Esophagus (tissue), 2 donors: ENCODE results near the gene CHRNA3. TPM values are rescaled to one million over a fixed set of nuclear protein-coding genes. Genes with fewer than 3 reads are reported as not detected.
"Not testable (repeated sequence)": the region's sequence is repeated elsewhere in the genome, so short reads cannot be mapped to it uniquely, and the experiment has no call there.

ENCODE experiments used
- H3K27ac ChIP-seq, 2 donors: one replicate each; pipeline ENCODE4 v1.5.1; 2013; ENCODE audit warnings: low read depth in 2 of 2, mild to moderate bottlenecking in 2 of 2, inconsistent platforms in 1 of 2, low read length in 1 of 2, moderate library complexity in 1 of 2
- H3K27me3 ChIP-seq, 2 donors: one replicate each; pipeline ENCODE4 v1.6.1; 2013; ENCODE audit warnings: low read length in 2 of 2, control low read depth in 1 of 2, mild to moderate bottlenecking in 1 of 2; ENCODE audit not compliant: insufficient read depth in 2 of 2, control insufficient read depth in 1 of 2
- H3K36me3 ChIP-seq, 2 donors: one replicate each; pipeline ENCODE4 v1.6.1; 2013; ENCODE audit warnings: low read length in 1 of 2; ENCODE audit not compliant: control insufficient read depth in 2 of 2, insufficient read depth in 2 of 2
- H3K4me1 ChIP-seq, 2 donors: one replicate each; pipeline ENCODE4 v1.6.1; 2013; ENCODE audit warnings: low read length in 1 of 2; ENCODE audit not compliant: control insufficient read depth in 2 of 2, insufficient read depth in 2 of 2
- H3K4me3 ChIP-seq, 2 donors: one replicate each; pipeline ENCODE4 v1.5.1; 2013; ENCODE audit warnings: low read length in 2 of 2, mild to moderate bottlenecking in 2 of 2, low read depth in 1 of 2, moderate library complexity in 1 of 2
- H3K9me3 ChIP-seq, 2 donors: one replicate each; pipeline ENCODE4 v1.6.1; 2013; ENCODE audit warnings: mild to moderate bottlenecking in 2 of 2, low read depth in 1 of 2, low read length in 1 of 2, moderate library complexity in 1 of 2; ENCODE audit not compliant: control insufficient read depth in 2 of 2, insufficient read depth in 1 of 2
- WGBS, 2 donors: extraction: QIAGEN DNeasy Blood & Tissue Kit; methylation state at CpG; one replicate each; pipeline ENCODE4 v1.1.7; 2013; 5-methylcytosine and 5-hydroxymethylcytosine counted together
- polyA plus RNA-seq, 2 donors: library from polyadenylated mRNA; stranded (reverse); fragments of 200-250 nt; gene quantifications; one replicate each; pipeline ENCODE4 v1.2.3, GENCODE V29; 2013
- donor health status: healthy with polysubstance abuse.
- donor health status: Bipolar disorder and iron deficiency.

CHRNA3 gene
- polyA plus RNA-seq, 2 donors, result 0.07 TPM; not detected in 1

GRCh38 chr15:78609551-78609950 is 11.2 kb downstream of the CHRNA3 start:
- not testable (repeated sequence) for H3K9me3 ChIP-seq, H3K27me3 ChIP-seq, H3K4me1 ChIP-seq, H3K36me3 ChIP-seq, H3K4me3 ChIP-seq, H3K27ac ChIP-seq
- 83 to 88% methylated on average over 2 to 3 of the region's 3 CpGs for WGBS, 2 donors

DNA sequence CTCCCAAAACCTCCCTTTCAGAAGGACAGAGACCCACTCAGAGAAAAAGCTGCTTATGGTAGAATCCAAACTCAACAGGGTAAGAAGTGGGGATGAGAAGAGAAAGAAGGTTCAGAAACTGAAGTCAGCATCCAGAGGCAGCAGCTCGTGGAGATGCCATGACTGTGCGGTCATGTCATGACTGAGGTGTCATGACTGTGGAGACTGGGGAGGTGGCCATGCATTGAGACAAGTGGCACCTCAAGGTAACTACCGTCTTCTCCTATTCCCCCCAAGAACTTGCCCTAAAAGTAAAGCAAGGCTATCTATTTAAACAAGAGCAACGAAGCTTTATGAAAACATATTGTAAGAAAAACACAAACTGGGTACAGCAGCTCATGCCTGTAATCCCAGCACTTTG is 15.1 kb downstream of the CHRNA3 start:
- Histone ChIP-seq H3K36me3 (no peaks in the 10 kb centered on the region), H3K27me3 (no peaks in the 10 kb centered on the region), H3K4me3 (no peak overlapping the region), H3K4me1 (no peaks in the 10 kb centered on the region), H3K27ac (no peak overlapping the region), H3K9me3 (no peaks in the 10 kb centered on the region)
- WGBS, 2 donors, result 87 to 89% methylated on average over 4 of the region's 4 CpGs

GRCh38 chr15:78605201-78605600 is 15.6 kb downstream of the CHRNA3 start:
- Histone ChIP-seq H3K27ac (no peak overlapping the region), H3K4me3 (no peak overlapping the region), H3K27me3 (no peaks in the 10 kb centered on the region), H3K36me3 (no peaks in the 10 kb centered on the region), H3K4me1 (no peaks in the 10 kb centered on the region), H3K9me3 (no peaks in the 10 kb centered on the region)
- 91% methylated on average over 5 of the region's 5 CpGs for WGBS, 2 donors

DNA sequence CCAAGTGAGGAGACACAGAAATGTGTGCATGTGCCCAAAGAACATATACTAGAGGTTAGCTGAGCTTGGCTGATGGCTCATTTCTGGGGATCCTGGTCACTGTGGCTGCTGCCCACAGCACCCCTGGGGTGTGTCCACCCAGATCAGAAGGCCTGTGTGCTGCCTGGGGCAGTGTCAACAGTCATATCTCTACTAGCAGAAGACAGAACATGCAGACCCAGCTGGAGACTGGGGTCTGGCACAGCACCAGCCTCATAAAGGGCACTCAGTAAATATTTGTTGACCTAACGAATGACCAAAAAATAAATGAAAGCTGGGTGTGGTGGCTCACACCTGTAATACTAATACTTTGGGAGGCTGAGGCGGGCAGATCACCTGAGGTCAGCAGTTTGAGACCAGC is 16.4 kb downstream of the CHRNA3 start:
- H3K4me1 ChIP-seq, result no peaks in the 10 kb centered on the region
- H3K27me3 ChIP-seq, result no peaks in the 10 kb centered on the region
- H3K27ac ChIP-seq, result no peak overlapping the region
- no peak overlapping the region for H3K4me3 ChIP-seq
- 85% methylated on average over 2 of the region's 2 CpGs for WGBS, 2 donors
- no peaks in the 10 kb centered on the region for H3K36me3 ChIP-seq
- H3K9me3 ChIP-seq, result no peaks in the 10 kb centered on the region

GRCh38 chr15:78603467-78603866 is 17.3 kb downstream of the CHRNA3 start:
- Histone ChIP-seq H3K9me3 (no peaks in the 10 kb centered on the region), H3K27ac (no peak overlapping the region), H3K27me3 (no peaks in the 10 kb centered on the region), H3K4me3 (no peak overlapping the region), H3K36me3 (no peaks in the 10 kb centered on the region), H3K4me1 (no peaks in the 10 kb centered on the region)
- 62 to 75% methylated on average over 3 of the region's 3 CpGs for WGBS, 2 donors

DNA sequence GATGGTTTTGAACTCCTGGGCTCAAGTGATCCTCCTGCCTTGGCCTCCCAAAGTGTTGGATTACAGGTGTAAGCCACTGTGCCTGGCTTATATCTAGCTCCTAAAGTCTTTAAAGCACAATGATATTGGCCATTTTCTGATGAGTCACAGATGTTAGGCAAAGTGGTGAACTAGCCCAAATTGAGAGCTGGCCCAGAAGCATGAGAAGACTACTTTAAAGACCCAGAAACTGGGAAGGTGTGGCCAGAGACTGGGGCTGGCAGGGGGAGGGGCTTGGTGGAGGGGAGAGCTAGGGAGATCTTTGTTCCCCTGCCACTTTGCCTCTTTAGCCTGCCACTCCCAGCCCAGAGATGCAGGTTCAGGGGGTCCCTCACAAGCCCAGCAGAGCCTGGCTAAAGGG is 21.6 kb downstream of the CHRNA3 start:
- H3K36me3 ChIP-seq, result no peaks in the 10 kb centered on the region
- H3K27me3 ChIP-seq, result no peaks in the 10 kb centered on the region
- no peak overlapping the region for H3K4me3 ChIP-seq
- H3K9me3 ChIP-seq, result no peaks in the 10 kb centered on the region
- H3K4me1 ChIP-seq, result no peaks in the 10 kb centered on the region
- no peak overlapping the region for H3K27ac ChIP-seq

DNA sequence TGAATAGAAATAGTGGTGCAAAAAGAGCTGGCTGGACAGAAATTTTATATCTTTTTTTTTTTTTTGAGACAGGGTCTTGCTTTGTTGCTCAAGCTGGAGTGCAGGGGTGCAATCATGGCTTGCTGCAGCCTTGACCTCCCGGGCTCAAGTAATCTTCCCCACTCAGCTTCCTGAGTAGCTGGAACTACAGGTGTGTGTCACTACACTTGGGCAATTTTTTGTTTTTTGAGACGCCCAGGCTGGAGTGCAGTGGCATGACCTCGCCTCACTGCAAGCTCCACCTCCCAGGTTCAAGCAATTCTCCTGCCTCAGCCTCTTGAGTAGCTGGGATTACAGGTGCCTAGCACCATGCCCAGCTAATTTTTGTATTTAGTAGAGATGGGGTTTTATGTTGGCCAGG is 22.4 kb downstream of the CHRNA3 start:
- no peaks in the 10 kb centered on the region for H3K27me3 ChIP-seq
- H3K4me1 ChIP-seq, result no peaks in the 10 kb centered on the region
- no peaks in the 10 kb centered on the region for H3K9me3 ChIP-seq
- no peak overlapping the region for H3K27ac ChIP-seq
- no peak overlapping the region for H3K4me3 ChIP-seq
- H3K36me3 ChIP-seq, result no peaks in the 10 kb centered on the region
- WGBS, 2 donors, result 80 to 83% methylated on average over 3 of the region's 3 CpGs

DNA sequence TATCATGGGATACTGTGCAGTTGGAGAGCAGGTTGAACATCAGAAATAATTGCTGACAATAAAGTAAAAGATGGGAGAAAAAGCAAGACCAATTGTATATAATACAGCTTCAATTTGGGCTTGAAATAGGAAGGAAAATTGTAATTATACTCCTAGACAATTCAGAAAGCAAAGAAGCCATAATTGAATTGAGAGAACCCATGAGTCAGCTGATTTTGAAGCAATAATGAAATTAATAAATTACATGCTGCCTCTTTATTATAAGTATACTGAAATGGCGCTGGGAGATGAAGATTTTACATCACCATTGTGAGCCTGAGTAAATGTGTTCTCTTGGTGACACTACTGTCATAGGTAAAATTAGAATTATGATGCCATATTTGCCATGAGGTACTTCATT is 23.2 kb downstream of the CHRNA3 start:
- H3K27me3 ChIP-seq, result no peaks in the 10 kb centered on the region
- WGBS, 2 donors, result 94 to 97% methylated on average over 1 of the region's 1 CpG
- H3K4me3 ChIP-seq, result no peak overlapping the region
- H3K9me3 ChIP-seq, result no peaks in the 10 kb centered on the region
- peak overlapping the region in 1 of 2 donors; percentile 31 for H3K27ac ChIP-seq
- no peaks in the 10 kb centered on the region for H3K4me1 ChIP-seq
- no peaks in the 10 kb centered on the region for H3K36me3 ChIP-seq

GRCh38 chr15:78574944-78575343 is 45.9 kb downstream of the CHRNA3 start:
- Histone ChIP-seq H3K4me1 (no peaks in the 10 kb centered on the region), H3K27me3 (no peaks in the 10 kb centered on the region), H3K36me3 (no peaks in the 10 kb centered on the region), H3K4me3 (no peak overlapping the region), H3K27ac (no peak overlapping the region), H3K9me3 (no peaks in the 10 kb centered on the region)
- 93 to 100% methylated on average over 1 of the region's 1 CpG for WGBS, 2 donors

- Histone ChIP-seq H3K27ac (no peak overlapping the region), H3K4me3 (no peak overlapping the region), H3K9me3 (no peaks in the 10 kb centered on the region), H3K27me3 (no peaks in the 10 kb centered on the region), H3K4me1 (no peaks in the 10 kb centered on the region), H3K36me3 (no peaks in the 10 kb centered on the region)
- WGBS, 2 donors, result 50 to 56% methylated on average over 4 of the region's 4 CpGs
These were observed 47.4 kb downstream of the CHRNA3 start for GRCh38 chr15:78573416-78573815.
